ENCODE data around the gene ZNF316.

DNA sequence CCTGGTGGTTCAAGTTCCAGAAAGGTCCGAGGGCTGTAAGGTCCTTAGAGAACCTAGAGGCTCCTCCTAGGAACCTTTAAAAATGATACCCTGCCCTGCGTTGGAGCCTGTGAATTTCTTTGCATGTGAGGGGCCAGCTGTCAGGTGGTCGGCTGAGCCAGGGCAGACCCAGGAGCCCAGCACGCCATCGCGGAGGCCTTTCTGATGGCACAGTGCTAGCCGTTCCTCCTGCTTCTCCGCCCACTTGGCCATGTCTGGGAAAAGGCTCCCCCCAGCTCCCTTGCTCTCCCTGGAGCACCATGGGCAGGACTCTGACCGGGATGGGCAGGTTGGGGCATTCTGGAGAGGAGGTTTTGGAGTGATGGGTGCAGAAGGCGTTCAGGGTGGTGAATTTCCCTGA, 7.6 kb downstream of the ZNF316 start:
- TF ChIP-seq, protein P1, sequence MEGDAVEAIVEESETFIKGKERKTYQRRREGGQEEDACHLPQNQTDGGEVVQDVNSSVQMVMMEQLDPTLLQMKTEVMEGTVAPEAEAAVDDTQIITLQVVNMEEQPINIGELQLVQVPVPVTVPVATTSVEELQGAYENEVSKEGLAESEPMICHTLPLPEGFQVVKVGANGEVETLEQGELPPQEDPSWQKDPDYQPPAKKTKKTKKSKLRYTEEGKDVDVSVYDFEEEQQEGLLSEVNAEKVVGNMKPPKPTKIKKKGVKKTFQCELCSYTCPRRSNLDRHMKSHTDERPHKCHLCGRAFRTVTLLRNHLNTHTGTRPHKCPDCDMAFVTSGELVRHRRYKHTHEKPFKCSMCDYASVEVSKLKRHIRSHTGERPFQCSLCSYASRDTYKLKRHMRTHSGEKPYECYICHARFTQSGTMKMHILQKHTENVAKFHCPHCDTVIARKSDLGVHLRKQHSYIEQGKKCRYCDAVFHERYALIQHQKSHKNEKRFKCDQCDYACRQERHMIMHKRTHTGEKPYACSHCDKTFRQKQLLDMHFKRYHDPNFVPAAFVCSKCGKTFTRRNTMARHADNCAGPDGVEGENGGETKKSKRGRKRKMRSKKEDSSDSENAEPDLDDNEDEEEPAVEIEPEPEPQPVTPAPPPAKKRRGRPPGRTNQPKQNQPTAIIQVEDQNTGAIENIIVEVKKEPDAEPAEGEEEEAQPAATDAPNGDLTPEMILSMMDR (IDR thresholded peaks at IDR 0.05) = no peak
- no peak for TF ChIP-seq POLR2A (IDR thresholded peaks at IDR 0.05)
